Measurements from ENCODE around the gene CIPC. TPM values are rescaled to one million over a fixed set of nuclear protein-coding genes. Genes with fewer than 3 reads are reported as not detected.

Gene CIPC
- total RNA-seq, 2 donors from 2014 or later = 64.7 to 87.8 TPM

- no peak for TF ChIP-seq CTCF (IDR thresholded peaks at IDR 0.05)
- no peaks in the 10 kb centered on the region for H3K27me3 ChIP-seq
- peak overlapping the region; percentile 86 to 90 for H3K27ac ChIP-seq
- H3K9me3 ChIP-seq = peaks cover 0 to 7% of the 10 kb centered on the region in 2 donors
- peak; percentile 95 for DNase-seq (ENCODE audit: low spot score)
- H3K4me3 ChIP-seq = peak overlapping the region; percentile 28 to 31
- peaks cover 0 to 27% of the 10 kb centered on the region in 2 donors for H3K4me1 ChIP-seq
- H3K36me3 ChIP-seq = no peaks in the 10 kb centered on the region
Measured at GRCh38 chr14:77076113-77076631, 21.9 kb upstream of the CIPC start.

DNA sequence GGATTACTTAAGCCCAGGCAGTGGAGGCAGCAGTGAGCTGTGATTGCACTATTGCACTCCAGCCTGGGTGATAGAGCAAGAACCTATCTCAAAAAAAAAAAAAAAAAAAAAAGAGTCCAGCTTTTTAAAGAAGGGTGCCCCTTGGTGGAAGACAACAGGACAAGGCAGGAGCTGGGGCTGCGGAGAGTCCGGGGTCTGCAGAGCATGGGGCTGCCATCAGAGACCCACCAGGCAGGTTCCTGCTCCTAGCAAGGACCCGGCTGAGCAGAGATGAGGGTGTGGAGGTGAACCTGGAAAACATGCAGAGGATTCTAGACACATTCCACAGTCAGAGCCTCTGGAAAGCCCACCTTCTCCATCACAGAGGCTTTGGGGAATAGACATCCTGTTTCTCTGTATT, 21.0 kb upstream of the CIPC start:
- Histone ChIP-seq H3K4me1 (peaks cover 0 to 27% of the 10 kb centered on the region in 2 donors), H3K4me3 (no peak overlapping the region), H3K27me3 (no peaks in the 10 kb centered on the region), H3K27ac (peak overlapping the region; percentile 84 to 86), H3K9me3 (peaks cover 0 to 7% of the 10 kb centered on the region in 2 donors), H3K36me3 (no peaks in the 10 kb centered on the region)
- DNase-seq (ENCODE audit: low spot score) = no peak
- no peak for TF ChIP-seq CTCF (IDR thresholded peaks at IDR 0.05)

GRCh38 chr14:77082356-77082755, 15.7 kb upstream of the CIPC start:
- Histone ChIP-seq H3K27me3 (no peaks in the 10 kb centered on the region), H3K27ac (no peak overlapping the region)

GRCh38 chr14:77083082-77083481, 15.0 kb upstream of the CIPC start:
- Histone ChIP-seq H3K9me3 (peaks cover 0 to 7% of the 10 kb centered on the region in 2 donors), H3K27ac (no peak overlapping the region), H3K36me3 (no peaks in the 10 kb centered on the region), H3K4me3 (no peak overlapping the region), H3K27me3 (no peaks in the 10 kb centered on the region), H3K4me1 (no peaks in the 10 kb centered on the region)
- DNase-seq (ENCODE audit: low spot score) = no peak
- TF ChIP-seq CTCF (IDR thresholded peaks at IDR 0.05) = no peak

More at GRCh38 chr14:77082356-77082755, 15.7 kb upstream of the CIPC start:
- TF ChIP-seq CTCF (IDR thresholded peaks at IDR 0.05) = no peak
- Histone ChIP-seq H3K4me1 (no peaks in the 10 kb centered on the region), H3K9me3 (peaks cover 0 to 7% of the 10 kb centered on the region in 2 donors), H3K36me3 (no peaks in the 10 kb centered on the region), H3K4me3 (no peak overlapping the region)
- no peak for DNase-seq (ENCODE audit: low spot score)

- no peaks in the 10 kb centered on the region for H3K36me3 ChIP-seq
- no peaks in the 10 kb centered on the region for H3K4me1 ChIP-seq
- no peaks in the 10 kb centered on the region for H3K27me3 ChIP-seq
- no peak for DNase-seq (ENCODE audit: low spot score)
- no peak for TF ChIP-seq CTCF (IDR thresholded peaks at IDR 0.05)
- no peak overlapping the region for H3K4me3 ChIP-seq
- peaks cover 0 to 7% of the 10 kb centered on the region in 2 donors for H3K9me3 ChIP-seq
- no peak overlapping the region for H3K27ac ChIP-seq
Measured at GRCh38 chr14:77084985-77085384, 13.1 kb upstream of the CIPC start.

GRCh38 chr14:77085538-77085937, 12.5 kb upstream of the CIPC start:
- peaks cover 0 to 2% of the 10 kb centered on the region in 2 donors for H3K9me3 ChIP-seq
- DNase-seq (ENCODE audit: low spot score) = no peak
- H3K27ac ChIP-seq = no peak overlapping the region
- no peaks in the 10 kb centered on the region for H3K27me3 ChIP-seq
- H3K4me3 ChIP-seq = no peak overlapping the region
- no peaks in the 10 kb centered on the region for H3K4me1 ChIP-seq
- no peak for TF ChIP-seq CTCF (IDR thresholded peaks at IDR 0.05)
- H3K36me3 ChIP-seq = no peaks in the 10 kb centered on the region

All from right atrium auricular region (tissue), 2 donors.